Measurements from ENCODE around the gene RNF39. TPM values are rescaled to one million over a fixed set of nuclear protein-coding genes. Genes with fewer than 3 reads are reported as not detected.

RNF39 gene
- total RNA-seq, 4 donors from 2014 or later, result not detected

GRCh38 chr6:30060606-30061091 is 14.9 kb downstream of the RNF39 start:
- H3K9me3 ChIP-seq, result no peaks in the 10 kb centered on the region
- H3K27ac ChIP-seq, result peak overlapping the region; percentile 78 to 90 (median 83)
- peaks cover 13 to 15% of the 10 kb centered on the region in 2 donors for H3K4me1 ChIP-seq
- WGBS, 2 donors, result 0% methylated on average over 24 of the region's 24 CpGs
- peaks cover 0 to 9% of the 10 kb centered on the region in 2 donors for H3K36me3 ChIP-seq
- H3K27me3 ChIP-seq, result no peaks in the 10 kb centered on the region
- TF ChIP-seq, protein P1, sequence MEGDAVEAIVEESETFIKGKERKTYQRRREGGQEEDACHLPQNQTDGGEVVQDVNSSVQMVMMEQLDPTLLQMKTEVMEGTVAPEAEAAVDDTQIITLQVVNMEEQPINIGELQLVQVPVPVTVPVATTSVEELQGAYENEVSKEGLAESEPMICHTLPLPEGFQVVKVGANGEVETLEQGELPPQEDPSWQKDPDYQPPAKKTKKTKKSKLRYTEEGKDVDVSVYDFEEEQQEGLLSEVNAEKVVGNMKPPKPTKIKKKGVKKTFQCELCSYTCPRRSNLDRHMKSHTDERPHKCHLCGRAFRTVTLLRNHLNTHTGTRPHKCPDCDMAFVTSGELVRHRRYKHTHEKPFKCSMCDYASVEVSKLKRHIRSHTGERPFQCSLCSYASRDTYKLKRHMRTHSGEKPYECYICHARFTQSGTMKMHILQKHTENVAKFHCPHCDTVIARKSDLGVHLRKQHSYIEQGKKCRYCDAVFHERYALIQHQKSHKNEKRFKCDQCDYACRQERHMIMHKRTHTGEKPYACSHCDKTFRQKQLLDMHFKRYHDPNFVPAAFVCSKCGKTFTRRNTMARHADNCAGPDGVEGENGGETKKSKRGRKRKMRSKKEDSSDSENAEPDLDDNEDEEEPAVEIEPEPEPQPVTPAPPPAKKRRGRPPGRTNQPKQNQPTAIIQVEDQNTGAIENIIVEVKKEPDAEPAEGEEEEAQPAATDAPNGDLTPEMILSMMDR (IDR thresholded peaks at IDR 0.05), result no peak
- no peak for TF ChIP-seq POLR2A (IDR thresholded peaks at IDR 0.05)
- H3K4me3 ChIP-seq (replicated peaks in 1 of 3), result peak overlapping the region; percentile 31 to 62 (median 50)
- DNase-seq, result peak; percentile 39 to 42
- intact Hi-C loops (cut with DNase I), result no loop called here

GRCh38 chr6:30055513-30055912 is 20.1 kb downstream of the RNF39 start:
- no peak overlapping the region for H3K4me3 ChIP-seq (replicated peaks in 1 of 3)
- H3K36me3 ChIP-seq, result peaks cover 0 to 12% of the 10 kb centered on the region in 2 donors
- intact Hi-C loops (cut with DNase I), result no loop called here
- TF ChIP-seq POLR2A (IDR thresholded peaks at IDR 0.05), result no peak
- TF ChIP-seq, protein P1 (IDR thresholded peaks at IDR 0.05), result no peak
- peaks cover 6 to 9% of the 10 kb centered on the region in 2 donors for H3K4me1 ChIP-seq
- H3K27me3 ChIP-seq, result no peaks in the 10 kb centered on the region
- H3K9me3 ChIP-seq, result no peaks in the 10 kb centered on the region
- no peak for DNase-seq
- 46 to 80% methylated on average over 1 of the region's 1 CpG for WGBS, 2 donors
- H3K27ac ChIP-seq, result no peak overlapping the region

DNA sequence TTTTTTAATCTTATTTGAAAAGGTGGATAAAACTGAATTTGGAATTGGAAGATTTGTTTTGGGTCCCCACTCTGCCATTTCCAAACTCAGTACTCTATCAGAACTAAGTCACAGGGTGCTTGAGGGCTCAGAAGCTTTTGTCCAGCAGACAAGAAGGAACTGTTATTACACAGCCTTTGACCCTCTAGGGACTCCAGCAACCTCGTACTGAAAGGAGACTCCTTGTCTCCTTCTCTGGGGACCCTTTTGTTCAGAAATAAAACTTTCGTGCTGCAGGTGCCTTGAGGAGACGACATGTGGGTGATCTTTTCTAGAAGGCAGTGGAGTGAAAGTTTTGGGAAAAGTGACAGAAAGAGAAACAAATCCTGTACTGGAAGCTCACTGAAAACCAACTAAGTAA is 21.9 kb downstream of the RNF39 start:
- no peak overlapping the region for H3K27ac ChIP-seq
- H3K9me3 ChIP-seq, result no peaks in the 10 kb centered on the region
- no peaks in the 10 kb centered on the region for H3K4me1 ChIP-seq
- intact Hi-C loops (cut with DNase I), result no loop called here
- 79 to 89% methylated on average over 3 of the region's 3 CpGs for WGBS, 2 donors
- TF ChIP-seq, protein P1 (IDR thresholded peaks at IDR 0.05), result no peak
- no peak for TF ChIP-seq POLR2A (IDR thresholded peaks at IDR 0.05)
- DNase-seq, result no peak
- peaks cover 0 to 12% of the 10 kb centered on the region in 2 donors for H3K36me3 ChIP-seq
- H3K27me3 ChIP-seq, result no peaks in the 10 kb centered on the region
- no peak overlapping the region for H3K4me3 ChIP-seq (replicated peaks in 1 of 3)

DNA sequence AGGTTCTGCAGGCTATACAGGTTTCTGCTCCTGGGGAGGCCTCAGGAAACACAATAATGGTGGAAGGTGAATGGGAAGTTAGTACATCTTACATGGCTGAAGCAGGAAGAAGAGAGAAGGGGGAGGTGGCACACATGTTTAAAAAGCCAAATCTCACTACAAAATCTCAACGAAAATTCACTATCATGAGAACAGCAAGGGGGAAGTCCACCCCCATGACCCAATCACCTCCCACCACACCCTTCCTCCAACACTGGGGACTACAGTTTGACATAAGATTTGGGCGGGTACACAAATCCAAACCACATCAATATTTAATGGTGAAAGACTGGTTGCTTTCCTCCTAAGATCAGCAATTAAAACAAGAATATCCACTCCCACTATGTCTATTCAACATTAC is 28.3 kb downstream of the RNF39 start:
- whole genome bisulfite sequencing, 2 donors, result 81 to 83% methylated on average over 2 of the region's 2 CpGs
- Histone ChIP-seq H3K9me3 (no peaks in the 10 kb centered on the region), H3K4me3 (replicated peaks in 1 of 3) (no peak overlapping the region), H3K27ac (no peak overlapping the region), H3K36me3 (no peaks in the 10 kb centered on the region), H3K27me3 (no peaks in the 10 kb centered on the region), H3K4me1 (no peaks in the 10 kb centered on the region)
- intact Hi-C loops (cut with DNase I), result no loop called here
- no peak for DNase-seq
- TF ChIP-seq POLR2A (IDR thresholded peaks at IDR 0.05), result no peak
- TF ChIP-seq, protein P1 (IDR thresholded peaks at IDR 0.05), result no peak

DNA sequence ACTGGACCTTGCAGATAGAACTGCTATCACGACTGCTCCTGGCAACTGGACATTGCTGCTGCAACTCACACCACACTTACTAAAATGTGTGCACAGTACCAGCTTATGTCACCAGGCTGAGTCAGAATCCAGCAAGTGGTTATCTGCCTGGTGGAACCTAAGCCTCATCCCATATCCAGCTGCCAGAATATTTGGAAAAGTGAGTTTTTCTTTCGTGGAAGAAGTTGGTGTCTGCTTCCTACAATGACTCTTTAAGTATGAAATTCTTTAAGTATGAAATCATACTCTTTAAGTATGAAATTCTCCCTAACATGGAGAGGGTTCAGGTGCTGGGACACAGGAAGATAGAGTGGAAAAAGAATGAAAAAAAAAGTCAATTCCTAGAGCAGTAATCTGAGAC is 30.9 kb downstream of the RNF39 start:
- DNase-seq, result no peak
- H3K4me3 ChIP-seq (replicated peaks in 1 of 3), result no peak overlapping the region
- no peaks in the 10 kb centered on the region for H3K36me3 ChIP-seq
- no peaks in the 10 kb centered on the region for H3K27me3 ChIP-seq
- H3K9me3 ChIP-seq, result no peaks in the 10 kb centered on the region
- intact Hi-C loops (cut with DNase I), result no loop called here
- H3K27ac ChIP-seq, result no peak overlapping the region
- WGBS, 2 donors, result 61 to 76% methylated on average over 2 of the region's 2 CpGs
- TF ChIP-seq POLR2A (IDR thresholded peaks at IDR 0.05), result no peak
- TF ChIP-seq, protein P1 (IDR thresholded peaks at IDR 0.05), result no peak
- no peaks in the 10 kb centered on the region for H3K4me1 ChIP-seq

All from thyroid gland (tissue), 4 donors.